Superior temporal gyrus (tissue), 1 donor: ENCODE results near the gene PTPRJ.
A peak's percentile ranks its signal among the peaks of the same experiment; 100 is the strongest.
"Not testable (repeated sequence)": the region's sequence is repeated elsewhere in the genome, so short reads cannot be mapped to it uniquely, and the experiment has no call there.

ENCODE experiments used
- DNase-seq: peaks from one replicate; pipeline ENCODE4 v3.0.0-alpha.2; 2016; ENCODE audit errors: extremely low spot score

PTPRJ gene

DNA sequence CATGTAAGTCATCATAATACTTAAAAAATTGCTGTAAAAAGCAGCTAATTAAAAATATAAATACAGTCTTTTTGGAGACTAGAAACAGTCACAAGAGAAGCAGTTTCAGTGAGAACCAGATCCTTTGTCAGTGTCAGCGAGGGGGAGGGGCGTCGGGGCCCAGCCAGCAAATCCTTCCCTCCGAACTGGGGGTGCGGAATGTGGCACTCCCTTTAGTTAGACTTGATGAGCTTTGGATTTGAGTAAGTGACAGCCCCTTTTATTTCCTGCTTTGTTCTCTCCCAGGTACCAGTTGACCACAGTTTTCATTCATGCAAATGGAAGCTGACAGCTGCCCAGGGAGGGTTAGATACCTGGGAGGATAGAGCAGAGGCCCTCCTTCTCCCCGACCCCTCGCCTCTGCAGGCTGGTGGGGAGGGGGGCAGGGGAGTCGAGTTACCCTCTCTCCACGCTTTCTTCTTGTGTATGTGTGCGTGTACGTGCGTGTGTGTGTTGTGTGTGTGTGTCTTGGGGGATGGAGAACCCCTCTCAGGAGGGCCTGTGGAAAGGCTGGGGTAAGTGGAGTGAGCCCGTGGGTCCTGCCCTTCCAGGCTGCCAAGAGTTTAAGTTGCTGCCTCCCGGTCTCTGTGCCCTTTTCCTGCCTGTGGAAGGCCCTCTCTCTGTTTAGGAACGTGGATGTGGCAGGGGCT, 38.3 kb downstream of the PTPRJ start:
- DNase-seq = no peak

- no peak for DNase-seq
Observed at GRCh38 chr11:48019217-48019584, 38.8 kb downstream of the PTPRJ start.

GRCh38 chr11:48019595-48019994, 39.2 kb downstream of the PTPRJ start:
- DNase-seq = no peak

DNA sequence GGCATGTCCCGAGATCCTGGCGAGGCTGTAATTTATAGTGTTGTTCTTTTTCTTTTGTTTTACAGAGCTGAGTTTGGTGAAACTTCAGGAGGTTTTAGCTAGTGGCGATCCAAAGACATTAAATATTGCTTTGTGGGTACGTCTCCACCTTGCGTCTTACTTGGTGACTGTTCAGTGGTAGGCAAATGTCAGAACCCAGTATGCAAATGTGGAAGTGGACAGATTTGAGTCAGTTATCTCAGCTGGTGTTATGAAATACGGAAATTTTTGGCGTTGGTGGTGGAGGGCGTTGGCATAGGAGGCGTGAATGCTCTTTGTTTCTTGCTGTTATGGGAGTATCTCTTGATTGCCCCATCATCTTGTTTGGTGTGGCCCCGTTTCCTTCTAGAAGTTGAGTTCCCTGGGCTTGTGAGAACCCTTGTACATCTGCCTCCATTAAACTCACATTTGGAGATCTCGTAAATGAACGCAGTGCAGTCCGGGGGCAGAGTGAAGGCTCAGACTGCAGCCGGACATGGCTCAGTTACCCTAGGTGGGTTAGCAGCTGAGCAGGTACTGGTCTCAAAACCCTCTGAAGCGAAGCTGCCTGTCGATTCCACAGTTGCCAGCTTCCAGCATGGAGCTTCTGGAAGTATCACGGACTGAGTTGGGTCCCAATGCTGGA, 39.9 kb downstream of the PTPRJ start:
- DNase-seq = no peak

DNA sequence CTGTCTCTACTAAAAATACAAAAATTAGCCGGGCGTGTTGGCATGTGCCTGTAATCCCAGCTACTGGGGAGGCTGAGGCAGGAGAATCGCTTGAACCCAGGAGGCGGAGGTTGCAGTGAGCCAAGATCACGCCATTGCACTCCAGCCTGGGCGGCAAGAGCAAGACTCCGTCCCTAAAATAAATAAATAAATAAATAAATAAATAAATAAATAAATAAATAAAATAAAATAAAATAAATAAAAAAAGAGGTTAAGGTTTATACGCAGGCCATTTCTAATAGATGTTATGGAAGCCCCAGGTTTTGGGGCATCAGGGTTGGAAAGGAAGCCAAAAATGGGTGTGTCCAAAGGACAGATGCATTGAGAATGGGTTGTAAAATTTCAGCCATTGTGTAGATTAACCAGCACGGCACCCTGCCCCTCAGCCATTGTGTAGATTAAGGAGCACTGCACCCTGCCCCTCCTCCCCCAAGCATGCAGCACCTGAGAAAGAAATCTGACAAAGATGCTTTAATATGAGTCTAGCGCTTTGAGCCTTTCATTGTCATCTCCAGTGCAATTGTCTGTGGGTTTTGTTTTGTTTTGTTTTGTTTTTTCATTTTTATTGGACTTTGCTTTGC, 41.0 kb downstream of the PTPRJ start:
- not testable (repeated sequence) for DNase-seq

DNA sequence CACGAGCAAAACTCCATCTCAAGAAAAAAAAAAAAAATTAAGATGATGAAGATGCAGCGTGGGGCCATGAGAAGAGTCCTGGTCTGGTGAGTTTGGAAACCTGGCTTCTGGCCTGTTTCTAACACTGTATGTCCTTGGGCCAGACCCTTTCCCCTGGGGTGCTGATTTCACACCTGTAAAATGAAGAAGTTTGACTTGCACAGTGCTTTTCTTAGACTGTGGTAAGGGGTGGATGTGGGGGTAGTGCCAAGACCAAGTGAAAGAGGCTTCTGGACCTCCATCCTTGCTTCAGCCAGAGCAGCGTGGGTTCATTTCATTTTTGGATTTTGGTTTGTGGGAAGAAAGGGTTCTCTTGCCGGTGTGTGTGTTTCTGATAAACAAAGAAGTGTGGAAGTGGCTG, 42.1 kb downstream of the PTPRJ start:
- no peak for DNase-seq

DNA sequence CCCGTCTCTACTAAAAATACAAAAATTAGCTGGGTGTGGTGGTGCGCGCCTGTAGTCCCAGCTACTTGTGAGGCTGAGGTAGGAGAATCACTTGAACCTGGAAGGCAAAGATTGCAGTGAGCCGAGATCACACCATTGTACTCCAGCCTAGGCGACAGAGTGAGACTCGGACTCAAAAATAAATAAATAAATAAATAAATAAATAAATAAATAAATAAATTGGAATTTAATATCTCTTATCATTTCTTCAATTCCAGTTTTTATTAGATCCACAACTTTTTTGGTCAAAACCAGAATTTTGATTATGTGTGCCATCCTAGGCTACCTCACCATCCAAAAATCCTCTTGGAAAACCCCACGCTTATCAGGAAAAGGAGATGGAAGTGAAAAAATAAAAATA, 43.2 kb downstream of the PTPRJ start:
- DNase-seq = not testable (repeated sequence)

DNA sequence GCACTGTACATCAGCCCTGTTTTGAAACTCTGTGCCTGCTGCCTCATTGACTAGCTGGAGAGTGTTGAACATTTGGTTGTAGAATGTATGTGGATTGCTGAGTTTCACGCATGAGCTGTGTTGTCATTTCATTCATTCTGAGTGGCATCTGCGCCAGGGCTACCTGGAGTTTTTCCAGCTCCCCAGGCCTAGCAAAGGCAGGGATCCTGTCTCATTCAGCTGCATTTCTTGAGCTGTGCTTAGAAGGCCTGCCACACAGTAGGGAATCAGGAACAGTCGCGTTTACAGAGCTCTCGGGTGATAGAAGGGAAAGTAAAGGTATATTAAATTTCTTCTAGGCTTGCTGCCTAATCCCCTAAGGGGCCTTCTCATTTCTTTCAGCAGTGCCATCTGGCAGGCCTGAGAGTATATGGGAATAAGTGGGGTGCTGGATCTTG, 44.3 kb downstream of the PTPRJ start:
- no peak for DNase-seq

DNA sequence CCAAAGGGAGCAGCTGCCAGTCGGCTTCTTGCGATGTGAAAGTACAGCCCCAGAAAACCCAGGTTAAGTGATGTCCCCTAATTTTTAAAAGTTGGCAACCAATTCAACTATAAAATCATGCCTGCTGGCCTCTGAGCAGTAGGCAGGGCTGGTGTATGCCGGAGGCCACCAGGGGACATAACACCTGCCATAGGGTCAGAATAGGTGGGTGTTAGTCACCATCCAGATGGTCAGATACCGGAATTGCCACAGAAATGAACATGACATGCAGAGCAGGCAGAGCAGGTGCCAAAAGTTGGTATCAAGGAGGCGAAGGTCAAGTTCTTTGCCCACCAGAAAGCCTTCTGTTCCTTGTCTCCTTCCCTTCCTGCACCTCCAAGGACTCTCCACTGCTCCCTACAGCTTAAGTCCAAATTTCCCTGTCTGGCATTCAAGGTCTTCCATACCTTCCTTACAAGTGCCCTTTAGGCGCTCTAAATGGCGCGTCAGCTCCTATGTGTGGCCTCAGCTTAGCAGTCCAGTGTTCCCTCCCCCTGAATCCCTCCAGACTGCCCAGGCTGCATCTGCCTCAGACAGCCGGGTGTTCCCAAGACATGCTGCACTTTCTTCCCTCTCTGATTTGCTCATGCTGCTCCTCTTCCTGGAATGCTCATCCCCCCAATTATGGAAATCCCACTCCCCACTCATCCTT, 45.1 kb downstream of the PTPRJ start:
- no peak for DNase-seq

DNA sequence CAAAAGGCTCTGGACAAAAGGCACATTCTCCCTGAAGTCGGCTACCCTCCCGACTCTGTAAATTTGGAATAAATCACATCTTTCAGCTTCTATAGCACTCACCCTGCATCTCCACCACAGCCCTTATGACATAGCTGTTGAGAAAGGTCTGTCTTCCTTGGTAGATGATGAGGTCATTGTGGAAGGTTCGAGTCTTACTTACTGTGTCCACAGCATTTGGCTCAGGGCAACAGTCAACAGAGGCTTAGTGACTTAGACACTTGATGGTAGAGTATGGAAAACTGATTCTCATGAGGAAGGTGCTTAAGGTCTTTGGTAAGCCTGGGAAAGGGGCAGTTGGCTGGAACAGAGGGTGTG, 45.6 kb downstream of the PTPRJ start:
- no peak for DNase-seq

DNA sequence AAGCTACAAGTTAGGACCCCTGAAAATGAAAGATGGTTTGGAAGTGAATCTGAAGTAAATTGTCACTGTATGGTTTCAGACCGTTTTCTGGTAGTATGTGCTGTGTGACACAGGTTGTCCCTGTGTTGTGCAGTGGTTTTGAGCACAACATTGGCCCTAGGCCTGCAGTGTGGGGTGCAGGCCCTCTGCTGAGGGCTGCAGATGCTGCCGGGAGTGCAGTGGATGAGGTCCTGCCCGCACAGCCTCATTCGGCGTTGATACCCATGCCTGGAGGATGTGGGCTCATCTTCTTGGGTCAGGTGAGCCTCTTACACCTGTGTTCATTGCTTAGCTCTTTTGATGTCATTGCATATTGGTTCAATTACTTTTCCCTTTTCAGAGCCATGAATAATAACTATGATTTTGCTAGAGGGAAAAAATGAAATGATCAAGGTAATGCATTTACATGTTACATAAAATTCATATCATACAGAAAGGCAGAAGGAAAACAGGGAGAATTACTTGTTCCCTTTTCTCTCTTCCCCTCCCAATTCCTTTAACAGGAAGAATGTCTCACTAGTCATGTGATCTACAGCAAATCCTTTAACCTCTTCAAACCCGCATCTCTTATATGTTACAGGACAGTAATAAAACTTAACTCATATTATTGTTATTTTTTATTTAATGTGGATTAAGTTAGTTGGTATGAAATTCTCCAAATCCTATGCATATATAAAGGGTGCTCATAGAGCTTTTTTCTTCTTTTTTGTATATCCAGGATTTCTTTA, 48.7 kb downstream of the PTPRJ start:
- no peak for DNase-seq

- no peak for DNase-seq
Observed at GRCh38 chr11:48029681-48030290, 49.4 kb downstream of the PTPRJ start.

DNA sequence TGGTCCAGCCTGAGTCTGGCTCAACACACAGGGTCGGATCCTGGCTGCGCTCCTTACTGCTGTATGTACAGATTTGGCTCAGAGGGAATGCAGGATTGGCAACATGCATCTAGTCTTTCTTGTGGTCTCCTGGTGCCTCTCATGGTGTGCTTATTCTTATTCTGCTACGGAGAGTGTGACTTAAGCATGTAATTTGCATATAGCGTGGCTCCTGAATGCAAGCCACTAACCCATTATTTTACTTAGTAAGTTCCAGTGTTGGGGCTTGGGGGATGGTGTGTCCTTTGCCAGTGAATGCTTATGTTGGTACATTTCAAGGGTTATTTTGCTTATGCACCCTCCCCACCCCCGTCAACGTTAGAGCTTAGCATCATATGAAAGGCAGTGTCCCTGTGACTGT, 51.2 kb downstream of the PTPRJ start:
- no peak for DNase-seq

DNA sequence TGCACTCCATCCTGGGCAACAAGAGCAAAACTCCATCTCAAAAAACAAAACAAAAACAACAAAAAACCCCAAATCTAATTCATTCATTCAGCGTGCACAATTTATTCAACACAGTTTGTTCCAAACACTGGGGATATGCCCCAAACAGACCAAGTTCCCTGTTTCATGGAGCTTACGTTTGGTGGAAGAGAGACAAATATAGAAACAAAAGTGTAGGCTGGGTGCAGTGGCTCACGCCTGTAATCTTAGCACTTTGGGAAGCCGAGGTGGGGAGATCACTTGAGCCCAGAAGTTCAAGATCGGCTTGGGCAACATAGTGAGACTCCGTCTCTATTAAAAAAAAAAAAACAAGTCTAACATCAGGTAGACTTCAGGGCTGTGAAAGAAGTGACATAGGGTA, 52.4 kb downstream of the PTPRJ start:
- DNase-seq = no peak

DNA sequence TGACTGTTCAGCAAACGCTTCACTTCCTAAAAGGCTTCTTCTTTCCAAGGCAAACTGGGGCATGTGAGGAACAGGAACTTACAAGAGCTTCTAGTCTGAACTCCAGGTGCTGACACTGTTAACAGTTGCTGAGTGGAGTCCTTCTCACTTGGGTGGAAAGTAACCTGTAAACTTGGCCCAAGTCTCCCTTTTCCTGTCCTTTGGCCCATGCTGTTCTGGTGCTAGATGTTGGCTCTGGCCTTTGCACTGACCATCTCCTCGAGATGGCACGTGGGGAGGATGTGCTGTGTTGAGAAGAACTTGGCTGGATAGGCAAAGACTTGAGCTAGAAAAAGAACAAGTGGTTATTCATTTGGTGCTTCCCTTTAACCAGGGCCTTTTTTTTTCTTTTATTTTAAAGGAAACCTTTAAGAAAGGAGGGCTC, 53.6 kb downstream of the PTPRJ start:
- peak; percentile 61 for DNase-seq

DNA sequence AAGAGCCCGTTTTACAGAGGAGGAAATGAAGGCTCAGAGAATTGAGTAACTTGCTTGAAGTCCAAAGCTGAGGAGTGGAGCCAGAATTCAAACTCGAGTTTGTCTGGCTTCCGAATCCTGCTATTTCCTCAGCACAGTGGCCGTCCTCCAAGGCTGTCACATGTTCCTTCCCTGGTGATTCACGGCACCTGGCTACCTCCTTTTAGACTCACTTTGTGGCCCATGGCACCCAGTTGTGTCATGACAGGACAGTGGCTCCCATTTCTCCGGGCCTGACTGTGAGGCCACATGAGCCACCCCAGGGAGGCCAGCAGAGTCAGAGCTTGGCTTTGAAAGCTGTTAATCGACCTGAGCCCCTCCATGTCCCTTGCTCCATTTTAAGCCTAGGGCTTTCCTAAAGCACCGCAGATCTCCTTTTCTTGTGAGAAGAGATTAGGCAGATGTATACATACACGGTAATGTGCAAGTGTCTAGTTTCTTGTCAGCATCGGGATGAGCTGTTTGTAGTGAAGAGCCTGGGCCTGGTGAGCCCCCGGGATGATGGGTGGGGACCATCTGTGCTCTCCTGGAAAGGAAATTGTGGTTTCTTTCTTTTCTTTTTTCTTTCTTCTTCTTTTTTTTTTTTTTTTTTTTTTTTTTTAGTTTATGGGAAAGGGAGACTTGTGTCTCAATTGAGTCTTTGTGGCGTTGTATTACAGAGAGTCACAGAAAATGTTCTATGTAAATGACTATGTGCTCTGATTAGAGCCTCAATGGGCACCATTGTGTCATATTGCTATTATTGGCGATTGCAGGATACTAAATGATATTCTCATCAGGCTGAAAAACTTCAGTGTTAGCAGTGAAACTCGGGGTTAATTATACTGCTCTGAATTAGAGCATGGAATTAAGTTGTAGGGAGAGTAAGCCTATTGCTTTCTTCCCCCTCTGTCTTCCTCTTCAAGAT, 54.8 kb downstream of the PTPRJ start:
- peak; percentile 95 for DNase-seq

GRCh38 chr11:48036011-48036410, 55.7 kb downstream of the PTPRJ start:
- DNase-seq = no peak

DNA sequence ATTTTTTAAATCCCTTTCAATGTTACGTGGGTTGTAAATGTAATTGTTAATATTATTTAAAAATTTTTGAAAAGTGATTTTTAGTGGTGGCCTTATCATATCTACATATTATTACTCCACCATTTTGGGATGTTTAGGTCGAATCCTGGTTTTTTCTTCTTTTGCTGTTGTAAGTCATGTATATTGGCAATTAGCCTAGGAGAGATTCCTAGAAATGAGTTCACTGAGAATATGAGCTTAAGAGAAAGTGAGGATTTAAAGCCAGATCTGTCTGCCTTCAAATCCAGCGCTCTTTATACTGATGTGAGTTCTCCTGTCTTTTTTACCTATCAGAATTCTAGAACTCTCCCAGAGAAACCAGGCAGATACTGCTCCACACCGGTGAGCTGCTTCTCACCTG, 56.1 kb downstream of the PTPRJ start:
- DNase-seq = no peak

- no peak for DNase-seq
Observed at GRCh38 chr11:48037709-48038468, 57.5 kb downstream of the PTPRJ start.
